BJ (cell line): ENCODE measurements around the gene TCF12. TPM values are rescaled to one million over a fixed set of nuclear protein-coding genes. Genes with fewer than 3 reads are reported as not detected.

Source experiments
- CTCF ChIA-PET: fragments of 350-600 bp; formaldehyde crosslinking; extraction: SDS; loops from one replicate; lab custom pipeline; 2021; ENCODE audit warnings: antibody characterized with exemption, inconsistent platforms; lab: Yijun Ruan, JAX
- POLR2A ChIA-PET: fragments of 300-600 bp; sonication (Branson Sonifier 250); formaldehyde crosslinking; extraction: SDS; loops from one replicate; lab custom pipeline; 2021; ENCODE audit warnings: antibody characterized with exemption; lab: Charles Lee
- DNase-seq: peaks from one replicate; pipeline ENCODE4 v3.0.0-alpha.2; 2011; ENCODE audit warnings: low read depth
- H3K27me3 ChIP-seq: 2 replicates; pipeline ENCODE4 v1.6.0; 2011; ENCODE audit warnings: low read length; ENCODE audit not compliant: control insufficient read depth, insufficient read depth
- H3K36me3 ChIP-seq: 2 replicates; pipeline ENCODE4 v1.5.1; 2011; ENCODE audit warnings: low read length; ENCODE audit not compliant: control insufficient read depth, insufficient read depth
- H3K4me3 ChIP-seq: 2 replicates; pipeline ENCODE4 v1.5.1; 2011; ENCODE audit warnings: low read depth, mild to moderate bottlenecking, control low read depth, low read length
- polyA plus RNA-seq: library from polyadenylated mRNA; depleted of rRNA; stranded (reverse); fragments of >200 nt; gene quantifications from 2 replicates; pipeline ENCODE4 v1.2.3, GENCODE V29; 2011
- TF ChIP-seq, protein P1 (sequence below): IDR thresholded peaks from 2 replicates; pipeline ENCODE4 v1.5.1; 2011; ENCODE audit warnings: low read depth, mild to moderate bottlenecking, control low read depth, inconsistent platforms, low read length, moderate library complexity; ENCODE audit not compliant: insufficient read depth

The TCF12 gene
- polyA plus RNA-seq, 1 experiment, result 134 TPM

DNA sequence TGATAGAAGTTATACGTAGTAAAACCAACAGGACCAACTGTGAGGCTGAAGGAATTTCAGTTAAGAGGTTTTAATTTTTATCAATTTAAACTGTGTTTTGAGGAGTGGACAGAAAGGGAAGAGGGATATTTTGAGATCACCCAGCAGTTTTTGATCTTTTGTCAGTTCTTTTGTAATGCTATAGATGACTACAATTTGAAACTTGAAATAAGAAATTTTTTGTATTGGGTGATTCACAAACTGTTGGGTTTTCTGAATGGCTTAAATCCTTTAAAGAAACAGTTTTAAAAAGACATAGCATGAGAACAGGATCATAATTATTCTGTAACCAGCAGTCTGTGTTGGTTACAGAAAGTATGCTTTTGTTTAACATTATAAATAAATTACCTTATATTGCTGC, 67.4 kb downstream of the TCF12 start:
- CTCF ChIA-PET, result interaction anchor here (0.5 kb wide), 1 partner anchor 40 kb away, joined by 3 read pairs; no protein-coding TSS in a partner anchor
- H3K4me3 ChIP-seq, result no peak overlapping the region

DNA sequence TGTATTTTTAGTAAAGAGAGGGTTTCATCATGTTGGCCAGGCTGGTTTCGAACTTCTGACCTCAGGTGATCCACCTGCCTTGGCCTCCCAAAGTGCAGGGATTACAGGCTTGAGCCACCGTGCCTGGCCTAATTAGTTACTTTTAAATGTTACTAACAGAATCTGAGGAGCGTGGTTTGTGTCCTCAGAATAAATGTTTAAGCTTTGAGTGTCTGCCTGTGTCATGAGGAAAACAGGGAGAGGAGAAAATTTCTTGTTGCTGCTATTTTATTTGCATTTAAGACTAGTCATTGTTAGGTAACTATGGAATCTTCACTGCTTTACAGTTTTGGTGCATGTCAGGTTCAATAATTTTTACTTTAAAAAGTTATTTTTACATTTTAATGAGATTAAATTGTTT, 68.8 kb downstream of the TCF12 start:
- TF ChIP-seq, protein P1, sequence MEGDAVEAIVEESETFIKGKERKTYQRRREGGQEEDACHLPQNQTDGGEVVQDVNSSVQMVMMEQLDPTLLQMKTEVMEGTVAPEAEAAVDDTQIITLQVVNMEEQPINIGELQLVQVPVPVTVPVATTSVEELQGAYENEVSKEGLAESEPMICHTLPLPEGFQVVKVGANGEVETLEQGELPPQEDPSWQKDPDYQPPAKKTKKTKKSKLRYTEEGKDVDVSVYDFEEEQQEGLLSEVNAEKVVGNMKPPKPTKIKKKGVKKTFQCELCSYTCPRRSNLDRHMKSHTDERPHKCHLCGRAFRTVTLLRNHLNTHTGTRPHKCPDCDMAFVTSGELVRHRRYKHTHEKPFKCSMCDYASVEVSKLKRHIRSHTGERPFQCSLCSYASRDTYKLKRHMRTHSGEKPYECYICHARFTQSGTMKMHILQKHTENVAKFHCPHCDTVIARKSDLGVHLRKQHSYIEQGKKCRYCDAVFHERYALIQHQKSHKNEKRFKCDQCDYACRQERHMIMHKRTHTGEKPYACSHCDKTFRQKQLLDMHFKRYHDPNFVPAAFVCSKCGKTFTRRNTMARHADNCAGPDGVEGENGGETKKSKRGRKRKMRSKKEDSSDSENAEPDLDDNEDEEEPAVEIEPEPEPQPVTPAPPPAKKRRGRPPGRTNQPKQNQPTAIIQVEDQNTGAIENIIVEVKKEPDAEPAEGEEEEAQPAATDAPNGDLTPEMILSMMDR, result no peak
- ChIA-PET POLR2A (interaction anchor here (0.6 kb wide), 1 partner anchor 117 kb away, joined by 3 read pairs; no protein-coding TSS in a partner anchor), CTCF (interaction anchor here (0.6 kb wide), 1 partner anchor 49 kb away, joined by 4 read pairs; no protein-coding TSS in a partner anchor)
- Histone ChIP-seq H3K27me3 (no peaks in the 10 kb centered on the region), H3K36me3 (no peaks in the 10 kb centered on the region; the same call in 1 of the 2 replicates), H3K4me3 (no peak overlapping the region)
- no peak for DNase-seq

More for the DNA sequence above, 67.4 kb downstream of the TCF12 start:
- Histone ChIP-seq H3K36me3 (no peaks in the 10 kb centered on the region; the same call in 1 of the 2 replicates), H3K27me3 (no peaks in the 10 kb centered on the region)
- TF ChIP-seq, protein P1, result no peak
- DNase-seq, result no peak
- POLR2A ChIA-PET, result no interaction called here

- TF ChIP-seq, protein P1, result no peak
- no peak for DNase-seq
- Histone ChIP-seq H3K27me3 (no peaks in the 10 kb centered on the region), H3K36me3 (no peaks in the 10 kb centered on the region; the same call in none of the 2 replicates), H3K4me3 (no peak overlapping the region)
- POLR2A ChIA-PET, result no interaction called here
- CTCF ChIA-PET, result no interaction called here
Observed at GRCh38 chr15:56988219-56988618, 69.8 kb downstream of the TCF12 start.

- Histone ChIP-seq H3K27me3 (no peaks in the 10 kb centered on the region), H3K36me3 (no peaks in the 10 kb centered on the region; the same call in none of the 2 replicates), H3K4me3 (no peak overlapping the region)
- CTCF ChIA-PET, result no interaction called here
- TF ChIP-seq, protein P1, result no peak
- POLR2A ChIA-PET, result no interaction called here
- no peak for DNase-seq
Observed at GRCh38 chr15:56989411-56989924, 71.0 kb downstream of the TCF12 start.

GRCh38 chr15:56991017-56991416, 72.6 kb downstream of the TCF12 start:
- H3K36me3 ChIP-seq, result no peaks in the 10 kb centered on the region; the same call in none of the 2 replicates
- ChIA-PET CTCF (no interaction called here), POLR2A (no interaction called here)
- H3K27me3 ChIP-seq, result no peaks in the 10 kb centered on the region
- TF ChIP-seq, protein P1, result no peak
- H3K4me3 ChIP-seq, result no peak overlapping the region
- no peak for DNase-seq
